Measurements from ENCODE around the gene CFAP100. TPM values are rescaled to one million over a fixed set of nuclear protein-coding genes. Genes with fewer than 3 reads are reported as not detected.

Gene CFAP100
- total RNA-seq, 4 donors from 2014 or later = not detected

DNA sequence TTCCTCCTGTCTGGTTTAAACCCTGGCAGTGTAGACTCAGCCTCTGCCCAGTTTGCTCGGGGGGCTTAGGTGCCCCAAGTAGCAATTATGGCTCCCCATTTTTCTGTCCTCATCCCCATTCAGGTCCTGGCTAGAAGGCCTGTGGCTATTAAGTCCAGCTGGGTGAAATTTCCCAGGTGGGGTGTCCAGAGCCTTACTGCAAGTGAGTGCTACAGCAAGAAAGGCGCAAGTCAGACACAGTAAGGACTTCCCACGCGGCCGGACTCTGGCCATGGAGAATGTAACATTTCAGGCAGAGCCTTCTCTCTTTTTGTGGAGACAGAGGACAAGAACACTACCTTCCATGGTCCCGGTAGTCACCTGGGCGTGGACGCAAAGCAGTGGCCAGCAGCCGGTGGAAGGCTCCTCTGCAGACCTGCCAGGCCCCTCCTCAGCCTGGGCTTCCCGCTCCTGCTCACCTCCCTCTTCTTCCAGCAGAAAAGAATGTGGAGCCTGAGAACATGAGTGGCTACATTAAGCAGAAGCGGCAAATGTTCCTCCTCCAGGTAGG, 23.3 kb downstream of the CFAP100 start:
- Histone ChIP-seq H3K27ac (replicated peaks in 1 of 4) (no peak overlapping the region), H3K4me1 (peaks cover 0 to 7% (median 3%) of the 10 kb centered on the region in 4 donors), H3K4me3 (no peak overlapping the region), H3K36me3 (no peaks in the 10 kb centered on the region), H3K9me3 (no peaks in the 10 kb centered on the region), H3K27me3 (peaks cover 0 to 70% (median 11%) of the 10 kb centered on the region in 4 donors)
- DNase-seq (ENCODE audit: extremely low spot score) = no peak
- WGBS = 78% methylated on average over 10 of the region's 11 CpGs
- TF ChIP-seq POLR2A (IDR thresholded peaks at IDR 0.05; ENCODE audit: low read depth) = no peak
- no peak for TF ChIP-seq EP300 (IDR thresholded peaks at IDR 0.05)
- no peak for TF ChIP-seq POLR2AphosphoS5 (IDR thresholded peaks at IDR 0.05)
- TF ChIP-seq, protein P1, sequence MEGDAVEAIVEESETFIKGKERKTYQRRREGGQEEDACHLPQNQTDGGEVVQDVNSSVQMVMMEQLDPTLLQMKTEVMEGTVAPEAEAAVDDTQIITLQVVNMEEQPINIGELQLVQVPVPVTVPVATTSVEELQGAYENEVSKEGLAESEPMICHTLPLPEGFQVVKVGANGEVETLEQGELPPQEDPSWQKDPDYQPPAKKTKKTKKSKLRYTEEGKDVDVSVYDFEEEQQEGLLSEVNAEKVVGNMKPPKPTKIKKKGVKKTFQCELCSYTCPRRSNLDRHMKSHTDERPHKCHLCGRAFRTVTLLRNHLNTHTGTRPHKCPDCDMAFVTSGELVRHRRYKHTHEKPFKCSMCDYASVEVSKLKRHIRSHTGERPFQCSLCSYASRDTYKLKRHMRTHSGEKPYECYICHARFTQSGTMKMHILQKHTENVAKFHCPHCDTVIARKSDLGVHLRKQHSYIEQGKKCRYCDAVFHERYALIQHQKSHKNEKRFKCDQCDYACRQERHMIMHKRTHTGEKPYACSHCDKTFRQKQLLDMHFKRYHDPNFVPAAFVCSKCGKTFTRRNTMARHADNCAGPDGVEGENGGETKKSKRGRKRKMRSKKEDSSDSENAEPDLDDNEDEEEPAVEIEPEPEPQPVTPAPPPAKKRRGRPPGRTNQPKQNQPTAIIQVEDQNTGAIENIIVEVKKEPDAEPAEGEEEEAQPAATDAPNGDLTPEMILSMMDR (IDR thresholded peaks at IDR 0.05) = no peak
- intact Hi-C loops (cut with DNase I) = no loop called here

DNA sequence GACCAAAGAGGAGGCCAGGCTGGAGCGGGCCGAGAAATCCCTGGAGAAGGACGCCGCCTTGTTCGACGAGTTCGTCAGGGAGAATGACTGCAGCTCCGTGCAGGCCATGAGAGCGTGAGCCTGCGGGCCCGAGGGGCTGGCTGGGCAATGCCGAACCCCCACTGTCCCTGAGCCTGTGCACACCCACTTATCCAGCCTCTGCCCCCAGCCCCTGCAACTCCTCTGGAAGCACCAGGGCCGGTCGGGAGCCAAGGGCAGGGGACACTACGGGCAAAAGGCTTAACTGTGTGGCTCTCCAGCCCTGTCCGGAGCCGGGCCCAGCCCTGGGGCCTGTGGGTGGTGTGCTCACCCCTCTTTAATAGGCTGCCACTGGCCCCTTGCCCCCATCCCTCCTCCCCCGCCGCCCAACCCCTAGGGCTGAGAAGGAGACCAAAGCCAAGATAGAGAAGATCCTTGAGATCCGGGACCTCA, 24.0 kb downstream of the CFAP100 start:
- DNase-seq (ENCODE audit: extremely low spot score) = no peak
- H3K9me3 ChIP-seq = no peaks in the 10 kb centered on the region
- peaks cover 0 to 7% (median 3%) of the 10 kb centered on the region in 4 donors for H3K4me1 ChIP-seq
- TF ChIP-seq EP300 (IDR thresholded peaks at IDR 0.05) (no peak), POLR2AphosphoS5 (IDR thresholded peaks at IDR 0.05) (no peak), POLR2A (IDR thresholded peaks at IDR 0.05; ENCODE audit: low read depth) (no peak)
- TF ChIP-seq, protein P1 (IDR thresholded peaks at IDR 0.05) = no peak
- H3K4me3 ChIP-seq = no peak overlapping the region
- peaks cover 0 to 63% (median 11%) of the 10 kb centered on the region in 4 donors for H3K27me3 ChIP-seq
- H3K36me3 ChIP-seq = no peaks in the 10 kb centered on the region
- 87% methylated on average over 13 of the region's 20 CpGs for WGBS
- no peak overlapping the region for H3K27ac ChIP-seq (replicated peaks in 1 of 4)
- intact Hi-C loops (cut with DNase I) = no loop called here

DNA sequence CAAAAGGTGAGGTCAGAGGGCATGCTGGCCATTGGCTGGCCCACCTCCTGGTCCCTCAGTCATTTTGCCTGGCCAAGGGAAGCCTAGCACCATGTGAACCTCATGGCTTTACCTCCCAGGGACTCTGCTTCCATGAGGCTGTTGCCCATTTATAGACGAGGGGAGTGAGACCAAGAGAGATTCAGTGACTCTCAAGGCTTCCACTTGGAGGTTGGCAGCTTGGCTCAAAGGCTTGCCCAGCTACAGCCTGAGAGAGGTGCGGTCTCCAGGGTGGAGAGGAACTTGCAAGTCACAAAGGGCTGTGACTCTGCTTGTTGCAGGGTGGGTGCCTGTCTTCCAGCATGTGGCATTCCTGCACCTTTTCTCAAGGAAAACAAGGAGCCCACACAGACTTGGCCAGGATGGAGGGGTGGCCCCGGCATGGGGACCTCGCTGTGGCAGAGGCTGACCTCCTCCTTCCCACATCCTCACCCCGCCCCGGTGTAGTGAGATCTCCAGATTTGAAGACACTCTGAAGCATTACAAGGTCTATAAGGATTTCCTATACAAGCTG, 24.5 kb downstream of the CFAP100 start:
- no peak for DNase-seq (ENCODE audit: extremely low spot score)
- intact Hi-C loops (cut with DNase I) = no loop called here
- Histone ChIP-seq H3K4me1 (peaks cover 0 to 7% (median 3%) of the 10 kb centered on the region in 4 donors), H3K4me3 (no peak overlapping the region), H3K9me3 (no peaks in the 10 kb centered on the region), H3K27ac (replicated peaks in 1 of 4) (no peak overlapping the region), H3K27me3 (peaks cover 0 to 58% (median 11%) of the 10 kb centered on the region in 4 donors), H3K36me3 (peaks cover 0 to 3% (median 0%) of the 10 kb centered on the region in 4 donors)
- no peak for TF ChIP-seq POLR2AphosphoS5 (IDR thresholded peaks at IDR 0.05)
- no peak for TF ChIP-seq POLR2A (IDR thresholded peaks at IDR 0.05; ENCODE audit: low read depth)
- 92% methylated on average over 2 of the region's 6 CpGs for WGBS

DNA sequence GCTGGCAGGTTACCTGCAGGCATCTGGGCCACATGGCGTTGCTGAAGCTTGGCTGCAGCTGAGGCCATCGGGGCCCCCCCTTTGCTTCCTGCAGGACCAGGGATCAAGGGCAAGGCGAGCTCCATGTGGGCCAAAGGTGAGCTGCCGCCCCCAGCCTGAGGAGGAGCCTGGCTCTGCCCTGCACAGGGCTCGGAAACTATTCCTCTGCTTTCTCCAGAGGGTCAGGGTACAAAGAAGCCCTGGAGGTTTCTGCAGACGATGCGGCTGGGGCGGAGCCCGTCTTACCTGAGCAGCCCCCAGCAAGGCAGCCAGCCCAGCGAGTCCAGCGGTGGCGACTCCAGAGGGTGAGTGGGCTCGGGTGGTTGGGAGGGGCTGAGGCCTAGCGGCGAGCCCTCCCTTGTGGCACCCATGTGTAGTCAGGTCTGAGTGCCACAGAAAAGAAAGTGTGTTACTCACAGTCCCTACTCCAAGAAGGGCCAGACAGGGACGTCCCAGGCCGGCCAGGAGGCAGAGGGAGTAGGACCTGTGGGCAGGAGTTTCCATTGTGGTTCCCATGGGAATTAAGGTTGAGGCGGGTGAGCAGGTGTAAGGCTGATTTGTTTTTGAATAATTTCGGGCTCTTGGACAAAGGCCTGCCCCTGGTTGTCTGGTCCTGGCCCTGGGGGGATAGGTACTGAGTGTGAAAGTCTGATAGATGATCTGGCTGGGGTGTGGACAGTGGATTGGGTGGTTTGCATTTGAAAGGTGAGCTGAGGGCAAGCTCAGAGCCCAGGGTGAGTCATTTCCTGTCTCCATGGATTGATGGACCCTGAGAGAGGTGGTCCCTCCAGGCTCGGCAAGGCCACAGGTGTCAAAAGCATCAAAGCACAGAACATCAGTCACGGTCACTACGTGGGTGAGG, 25.4 kb downstream of the CFAP100 start:
- Histone ChIP-seq H3K27me3 (peaks cover 0 to 49% (median 11%) of the 10 kb centered on the region in 4 donors), H3K27ac (replicated peaks in 1 of 4) (no peak overlapping the region), H3K4me1 (peaks cover 0 to 7% (median 3%) of the 10 kb centered on the region in 4 donors), H3K36me3 (peaks cover 0 to 8% (median 6%) of the 10 kb centered on the region in 4 donors), H3K9me3 (no peaks in the 10 kb centered on the region), H3K4me3 (no peak overlapping the region)
- TF ChIP-seq POLR2AphosphoS5 (IDR thresholded peaks at IDR 0.05) (no peak), POLR2A (IDR thresholded peaks at IDR 0.05; ENCODE audit: low read depth) (no peak), EP300 (IDR thresholded peaks at IDR 0.05) (no peak)
- TF ChIP-seq, protein P1 (IDR thresholded peaks at IDR 0.05) = no peak
- intact Hi-C loops (cut with DNase I) = no loop called here
- DNase-seq (ENCODE audit: extremely low spot score) = no peak
- WGBS = 77% methylated on average over 12 of the region's 22 CpGs
